M059J (cell line): ENCODE measurements around the gene PSPN. TPM values are rescaled to one million over a fixed set of nuclear protein-coding genes. Genes with fewer than 3 reads are reported as not detected.

Experiments
- DNase-seq: peaks from one replicate; pipeline ENCODE4 v3.0.0-alpha.2; 2012; ENCODE audit warnings: low read depth
- total RNA-seq: library from RNA; depleted of rRNA; stranded (reverse); fragments of >200 nt; shearing (Covaris generic); gene quantifications from 2 replicates; pipeline ENCODE4 v1.2.3, GENCODE V29; 2014; rRNA removed

PSPN gene
- total RNA-seq, 1 experiment from 2014 or later: 1.2 TPM

DNA sequence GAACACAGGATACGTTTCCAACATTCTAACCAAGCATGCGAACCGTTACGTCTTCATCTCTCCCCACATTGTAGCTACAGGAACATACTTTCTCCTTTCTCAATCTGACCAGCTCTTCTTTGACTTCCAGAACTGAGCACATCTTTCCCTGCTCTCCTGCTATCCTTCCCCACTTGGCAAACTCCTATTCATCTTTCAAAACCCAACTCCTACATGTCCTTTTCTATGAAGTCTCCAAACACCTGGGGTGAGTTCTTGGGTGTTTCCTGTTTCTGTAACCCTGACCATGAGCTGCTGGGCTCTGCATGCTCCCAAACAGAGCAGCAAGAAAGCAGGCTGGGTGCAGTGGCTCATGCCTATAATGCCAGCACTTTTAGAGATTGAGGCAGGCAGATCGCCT, 48.9 kb downstream of the PSPN start:
- DNase-seq: no peak

DNA sequence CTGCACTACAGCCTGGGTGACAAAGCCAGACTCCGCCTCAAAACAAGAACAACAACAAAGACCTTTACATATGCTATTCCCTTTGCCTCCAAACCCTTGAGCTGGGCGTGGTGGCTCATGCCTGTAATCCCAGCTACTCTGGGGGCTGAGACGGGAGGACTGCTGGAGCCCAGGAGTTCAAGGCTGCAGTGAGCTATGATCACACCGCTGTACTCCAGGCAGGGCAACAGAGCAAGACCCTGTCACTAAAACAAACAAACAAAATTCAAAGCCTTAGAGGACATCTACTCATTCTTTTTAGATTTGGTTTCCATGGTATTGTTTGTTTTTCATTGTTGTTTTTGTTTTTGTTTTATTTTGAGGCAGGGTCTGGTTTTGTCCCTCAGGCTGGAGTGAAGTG, 50.1 kb downstream of the PSPN start:
- no peak for DNase-seq

Other genes starting within 250 kb of the PSPN start
- not detected in 2 replicates for gene ACSBG2, start 240.3 kb downstream of the PSPN start, total RNA-seq
- gene MLLT1, start 96.0 kb downstream of the PSPN start, total RNA-seq: 15.2 and 22.6 TPM in 2 replicates
- gene ACER1, start 42.3 kb downstream of the PSPN start, total RNA-seq: not detected in 2 replicates
- gene CLPP, start 14.4 kb downstream of the PSPN start, total RNA-seq: 114 and 148 TPM in 2 replicates
- gene ALKBH7, start 3.1 kb downstream of the PSPN start, total RNA-seq: 65.4 and 72.6 TPM in 2 replicates
- gene GTF2F1, start 17.2 kb upstream of the PSPN start, total RNA-seq: 46.2 and 75.8 TPM in 2 replicates
- 50.0 and 114 TPM in 2 replicates for gene KHSRP, start 48.9 kb upstream of the PSPN start, total RNA-seq
- gene SLC25A41, start 57.8 kb upstream of the PSPN start, total RNA-seq: not detected in 2 replicates
- 25.3 and 39.9 TPM in 2 replicates for gene SLC25A23, start 83.9 kb upstream of the PSPN start, total RNA-seq
- gene CRB3, start 88.3 kb upstream of the PSPN start, total RNA-seq: 0.34 TPM in 1 of 2 replicates, not detected in the other
- not detected in 2 replicates for gene DENND1C, start 105.9 kb upstream of the PSPN start, total RNA-seq
- 0.20 TPM in 1 of 2 replicates, not detected in the other for gene TUBB4A, start 126.4 kb upstream of the PSPN start, total RNA-seq
- 11.7 and 16.3 TPM in 2 replicates for gene TNFSF9, start 155.1 kb upstream of the PSPN start, total RNA-seq
- gene CD70, start 215.2 kb upstream of the PSPN start, total RNA-seq: 40.4 and 42.0 TPM in 2 replicates